K562 (cell line): Measurements from ENCODE around the gene ZDHHC3. TPM values are rescaled to one million over a fixed set of nuclear protein-coding genes. Genes with fewer than 3 reads are reported as not detected.

ENCODE experiments used
- ATAC-seq: fragments of 200-7000 bp; cut with Tn5 transposase; 3 replicates; pipeline ENCODE4 v1.9.1; 2020; ENCODE audit warnings: moderate library complexity
- BruUV-seq: library from RNA; stranded (reverse); fragments of 400-500 nt; replicated peaks from 2 replicates; lab custom pipeline; 2021; lab: Mats Ljungman, UMichigan
- CTCF ChIA-PET: fragments of 300-600 bp; formaldehyde crosslinking; extraction: SDS; loops from one replicate; lab custom pipeline; 2021; ENCODE audit warnings: low intra/inter-chr PET ratio; lab: Yijun Ruan, JAX
- POLR2A ChIA-PET: fragments of 300-600, 350-650 bp; sonication (Branson Sonifier 250); formaldehyde crosslinking; extraction: SDS; loops from one replicate; lab custom pipeline; 2021; ENCODE audit warnings: antibody characterized with exemption, inconsistent platforms; lab: Yijun Ruan, JAX
- DNase-seq, 4 experiments: peaks; one replicate each; pipeline versions ENCODE4 v3.0.0 to v3.0.0-alpha.2; 2011 to 2018; ENCODE audit warnings: low spot score in 3 of 4, mixed read lengths in 3 of 4; ENCODE audit errors: extremely low read depth in 1 of 4
- FAIRE-seq: peaks from 2 replicates; lab custom pipeline; 2011; peaks lifted over from hg19 to GRCh38; lab: Jason Lieb, UNC
- H2AFZ ChIP-seq: 2 replicates; pipeline ENCODE4 v1.6.0; 2011; ENCODE audit warnings: low read depth, low read length, control low read depth, inconsistent platforms
- H3K27ac ChIP-seq: fragments of 200-600 bp; 3 replicates; pipeline ENCODE4 v1.8.0; 2011; ENCODE audit warnings: low read depth, mild to moderate bottlenecking, control low read depth, inconsistent platforms, low read length, moderate library complexity, mixed read lengths; ENCODE audit errors: extremely low read depth
- H3K27me3 ChIP-seq, 2 experiments: fragments of 300-600 bp in 1 of 2; 2 replicates in 1 of 2; 3 replicates in 1 of 2; pipeline versions ENCODE4 v1.6.0 to v1.8.0; 2011; ENCODE audit warnings: inconsistent platforms in 2 of 2, low read length in 2 of 2, mild to moderate bottlenecking in 1 of 2, mixed read lengths in 1 of 2, moderate library complexity in 1 of 2; ENCODE audit not compliant: control insufficient read depth in 2 of 2, insufficient read depth in 2 of 2
- H3K36me3 ChIP-seq: fragments of 300-600 bp; 3 replicates; pipeline ENCODE4 v1.8.0; 2011; ENCODE audit warnings: mild to moderate bottlenecking, low read length, inconsistent platforms; ENCODE audit not compliant: control insufficient read depth, insufficient read depth
- H3K4me1 ChIP-seq, 2 experiments: fragments of 200-600 bp in 1 of 2; replicated peaks in 1 of 2; 2 replicates in 1 of 2; 3 replicates in 1 of 2; pipeline versions ENCODE4 v1.5.1 to v1.8.0; 2011; ENCODE audit warnings: inconsistent platforms in 2 of 2, low read length in 2 of 2, mild to moderate bottlenecking in 1 of 2, mixed read lengths in 1 of 2, moderate library complexity in 1 of 2; ENCODE audit not compliant: control insufficient read depth in 2 of 2, insufficient read depth in 2 of 2
- H3K4me2 ChIP-seq: 2 replicates; pipeline ENCODE4 v1.6.1; 2011; ENCODE audit warnings: low read length, control low read depth, inconsistent platforms, mixed read lengths; ENCODE audit not compliant: insufficient read depth
- H3K4me3 ChIP-seq: fragments of 200-600 bp; sonication (generic), shearing (Covaris generic); 2 replicates; pipeline ENCODE4 v1.5.1; 2016; ENCODE audit warnings: control low read depth, inconsistent platforms
- H3K79me2 ChIP-seq: fragments of 200-600 bp; 3 replicates; pipeline ENCODE4 v1.8.0; 2011; ENCODE audit warnings: low read length, inconsistent platforms; ENCODE audit not compliant: control insufficient read depth, insufficient read depth
- H3K9ac ChIP-seq, 2 experiments: 2 replicates each; pipeline versions ENCODE4 v1.6.0 to v1.6.1; 2011; ENCODE audit warnings: low read depth in 2 of 2, low read length in 2 of 2, control low read depth in 1 of 2, inconsistent platforms in 1 of 2, mild to moderate bottlenecking in 1 of 2, mixed read lengths in 1 of 2; ENCODE audit not compliant: insufficient read depth in 1 of 2
- H3K9me1 ChIP-seq: one replicate; pipeline ENCODE4 v1.6.0; 2011; ENCODE audit warnings: inconsistent platforms, mild to moderate bottlenecking, low read length, moderate library complexity; ENCODE audit not compliant: control insufficient read depth, insufficient read depth
- H3K9me3 ChIP-seq: replicated peaks from 2 replicates; pipeline ENCODE4 v1.5.1; 2011; ENCODE audit warnings: low read depth, low read length, inconsistent platforms; ENCODE audit not compliant: control insufficient read depth, insufficient read depth
- H4K20me1 ChIP-seq: replicated peaks from 2 replicates; pipeline ENCODE4 v1.6.1; 2011; ENCODE audit warnings: low read length, inconsistent platforms, mixed read lengths; ENCODE audit not compliant: control insufficient read depth, insufficient read depth
- CGGBP1 ChIP-seq: fragments of 250-450 bp; sonication (Bioruptor Pico); IDR thresholded peaks from 2 replicates; pipeline ENCODE4 v1.9.0; 2021; ENCODE audit warnings: mild to moderate bottlenecking
- DDX20 ChIP-seq: fragments of 450-650 bp; IDR thresholded peaks from 2 replicates; pipeline ENCODE4 v1.6.1; 2016; ENCODE audit warnings: missing genetic modification characterization, low read depth, mild to moderate bottlenecking, missing compliant biosample characterization, moderate library complexity
- FOSL1 ChIP-seq: fragments of 200-800 bp; sonication (Bioruptor generic); conservative IDR thresholded peaks from 2 replicates; pipeline ENCODE4 v1.6.1; 2016; ENCODE audit warnings: missing genetic modification characterization, missing compliant biosample characterization
- HNRNPH1 ChIP-seq: fragments of 200-400 bp; formaldehyde crosslinking; optimal IDR thresholded peaks from 2 replicates; pipeline ENCODE3; 2017; ENCODE audit warnings: low read depth, mild to moderate bottlenecking, low read length, moderate library complexity
- MTA2 ChIP-seq: fragments of 450-650 bp; IDR thresholded peaks from 2 replicates; pipeline ENCODE4 v1.6.1; 2016; ENCODE audit warnings: low read depth
- PATZ1 ChIP-seq: fragments of 250-450 bp; sonication (Bioruptor Pico); IDR thresholded peaks from 2 replicates; pipeline ENCODE4 v1.5.0; 2020; ENCODE audit warnings: mild to moderate bottlenecking, borderline replicate concordance
- PKNOX1 ChIP-seq: fragments of 450-650 bp; IDR thresholded peaks from 2 replicates; pipeline ENCODE4 v1.6.1; 2016
- RBM15 ChIP-seq: fragments of 200-400 bp; formaldehyde crosslinking; IDR thresholded peaks from 2 replicates; pipeline ENCODE4 v1.6.1; 2018; ENCODE audit warnings: mild to moderate bottlenecking, low read length, moderate library complexity; ENCODE audit not compliant: insufficient read depth
- SMARCA4 ChIP-seq: fragments of 450-650 bp; IDR thresholded peaks from 2 replicates; pipeline ENCODE4 v1.6.1; 2016
- SP2 ChIP-seq: IDR thresholded peaks from 2 replicates; pipeline ENCODE4 v1.6.1; 2011; ENCODE audit warnings: mild to moderate bottlenecking, low read depth, low read length, moderate library complexity; ENCODE audit not compliant: poor library complexity, severe bottlenecking; ENCODE audit errors: extremely low read depth
- TCF7L2 ChIP-seq: fragments of 150-350 bp; IDR thresholded peaks from 2 replicates; pipeline ENCODE4 v1.6.1; 2016; ENCODE audit warnings: low read depth, mild to moderate bottlenecking, low read length, moderate library complexity
- USF2 ChIP-seq: sonication (generic); formaldehyde crosslinking; IDR thresholded peaks from 2 replicates; pipeline ENCODE4 v1.5.0; 2020; ENCODE audit warnings: missing genetic modification reagents
- ZBTB34 ChIP-seq: fragments of 250-450 bp; sonication (Bioruptor Pico); IDR thresholded peaks from 2 replicates; pipeline ENCODE4 v1.8.0; 2021; ENCODE audit warnings: mild to moderate bottlenecking, moderate library complexity
- ZNF707 ChIP-seq: fragments of 250-450 bp; sonication (Bioruptor Pico); conservative IDR thresholded peaks from 2 replicates; pipeline ENCODE4 v1.8.0; 2022; ENCODE audit warnings: inconsistent platforms, mild to moderate bottlenecking, moderate library complexity
- ZNF717 ChIP-seq: fragments of 250-450 bp; sonication (Bioruptor Pico); IDR thresholded peaks from 2 replicates; pipeline ENCODE4 v1.5.0; 2021
- ZNF785 ChIP-seq: fragments of 250-450 bp; sonication (Bioruptor Pico); IDR thresholded peaks from 2 replicates; pipeline ENCODE4 v1.4.0; 2020; ENCODE audit warnings: mild to moderate bottlenecking
- WGBS: fragments of 100-300 bp; shearing (Covaris generic); methylation state at CpG from one replicate; pipeline ENCODE4 v1.1.6; 2016; ENCODE audit warnings: low coverage, mixed read lengths; ENCODE audit not compliant: insufficient coverage; ENCODE audit errors: missing lambda C conversion rate; 5-methylcytosine and 5-hydroxymethylcytosine counted together
- in situ Hi-C: fragments of 300-500 bp; cut with MboI; formaldehyde crosslinking; loops from 4 replicates; pipeline ENCODE4 v1.15.0; 2018; ENCODE audit warnings: inconsistent platforms, mixed read lengths
- intact Hi-C: fragments of 100-400 bp; cut with micrococcal nuclease; formaldehyde crosslinking; loops from 2 replicates; pipeline ENCODE4 v1.14.2; 2022
- polyA plus RNA-seq, 8 experiments: library from polyadenylated mRNA; depleted of rRNA in 4 of 8; stranded (reverse) in 5 of 8; unstranded in 3 of 8; fragments of >200 nt; fragmentation: Nextera tagmentation in 2 of 8; fragmentation: Illumina TruSeq in 1 of 8; extraction: Ambion mirVana in 2 of 8; extraction: Trizol in 1 of 8; gene quantifications; 2 replicates each; pipeline versions ENCODE4 v1.2.1 to v1.2.3, GENCODE V29; 2011 to 2014; ENCODE audit warnings: inconsistent platforms in 1 of 8, missing spikeins in 1 of 8
- total RNA-seq, 7 experiments: library from RNA; depleted of rRNA in 6 of 7; stranded (reverse); fragments of >200 nt in 6 of 7; fragmentation: Illumina TruSeq in 2 of 7; extraction: Trizol in 2 of 7; gene quantifications; 2 replicates each; pipeline versions ENCODE4 v1.2.1 to v1.2.3, GENCODE V29; 2011 to 2021; ENCODE audit warnings: low replicate concordance in 1 of 7

Gene ZDHHC3
- total and polyA plus RNA-seq, 9 of the 15 experiments (the other 6 are each of a cell fraction or from before 2014, with no cell fraction given), result 10.3 to 120 (median 67.2) TPM

- no peak for DNase-seq
- Histone ChIP-seq H3K4me1 (no peaks in the 10 kb centered on the region), H3K27ac (no peak overlapping the region), H2AFZ (no peak overlapping the region), H4K20me1 (peaks cover 15% of the 10 kb centered on the region), H3K36me3 (peaks cover 25% of the 10 kb centered on the region), H3K9me3 (no peaks in the 10 kb centered on the region), H3K4me3 (no peak overlapping the region), H3K9ac (no peak overlapping the region), H3K9me1 (peaks cover 4% of the 10 kb centered on the region), H3K4me2 (no peak overlapping the region), H3K79me2 (no peaks in the 10 kb centered on the region; the same call in 2 of the 3 replicates), H3K27me3 (no peaks in the 10 kb centered on the region)
- in situ Hi-C loops, result no loop called here
- ATAC-seq, result no peak
- intact Hi-C loops, result no loop called here
- CTCF ChIA-PET, result no interaction called here
- FAIRE-seq, result peak; percentile 60
- POLR2A ChIA-PET, result interaction anchor here (0.7 to 1.3 kb wide), 2 partner anchors 9 to 18 kb away, joined by 3 to 5 read pairs; no protein-coding TSS in a partner anchor
- WGBS, result 94% methylated on average over 3 of the region's 3 CpGs
- BruUV-seq, result no TSS peak
- TF ChIP-seq MTA2 (no peak), ZNF717 (no peak), ZNF785 (CRISPR knock-in tag) (no peak), SMARCA4 (no peak), PKNOX1 (no peak), CGGBP1 (CRISPR knock-in tag) (no peak), FOSL1 (no peak), DDX20 (no peak), ZNF707 (CRISPR knock-in tag) (no peak), PATZ1 (CRISPR knock-in tag) (no peak), HNRNPH1 (no peak), USF2 (no peak), ZBTB34 (CRISPR knock-in tag) (no peak), SP2 (no peak), TCF7L2 (no peak), RBM15 (no peak)
These were observed 23.3 kb downstream of the ZDHHC3 start for GRCh38 chr3:44952689-44953088.
